NOMO-1 treated with dmso at 0.1 percent for 144 hours (cell line): ENCODE measurements around the gene HOXA4.

Experiments
- DNase-seq: peaks from one replicate; lab custom pipeline; 2025; ENCODE audit not compliant: unreplicated experiment; lab: John Stamatoyannopoulos, UW

HOXA4 gene

GRCh38 chr7:27130540-27131389 lies at the start of gene HOXA4:
Gene HOXA4, minus strand, starts transcription at chr7:27130757. Its CDS starts 24 bp downstream, at chr7:27130733.
- no peak for DNase-seq

GRCh38 chr7:27179503-27180430 lies 49.2 kb upstream of the HOXA4 start:
- peak; percentile 74 for DNase-seq

- no peak for DNase-seq
These were observed 48.5 kb upstream of the HOXA4 start for GRCh38 chr7:27179030-27179429.

- DNase-seq: no peak
These were observed 47.8 kb upstream of the HOXA4 start for GRCh38 chr7:27178366-27178765.

GRCh38 chr7:27177795-27178320 lies 47.3 kb upstream of the HOXA4 start:
- no peak for DNase-seq

GRCh38 chr7:27176962-27177794 lies 46.6 kb upstream of the HOXA4 start:
- no peak for DNase-seq

GRCh38 chr7:27176524-27176845 lies 45.9 kb upstream of the HOXA4 start:
- no peak for DNase-seq

- no peak for DNase-seq
These were observed 45.3 kb upstream of the HOXA4 start for GRCh38 chr7:27175626-27176523.

- DNase-seq: no peak
These were observed 44.5 kb upstream of the HOXA4 start for GRCh38 chr7:27174874-27175625.

- peak; percentile 51 for DNase-seq
These were observed 43.7 kb upstream of the HOXA4 start, which contains the start of gene HOXA10 for GRCh38 chr7:27173956-27174873. Gene HOXA10, minus strand, starts transcription at chr7:27174320. Its CDS starts 14 bp downstream, at chr7:27174306.

- no peak for DNase-seq
These were observed 43.0 kb upstream of the HOXA4 start for GRCh38 chr7:27173511-27173955.

GRCh38 chr7:27172823-27173510 lies 42.4 kb upstream of the HOXA4 start:
- no peak for DNase-seq

GRCh38 chr7:27172315-27172774 lies 41.8 kb upstream of the HOXA4 start:
- no peak for DNase-seq

GRCh38 chr7:27171637-27172314 lies 41.2 kb upstream of the HOXA4 start:
- DNase-seq: no peak

GRCh38 chr7:27171325-27171636 lies 40.7 kb upstream of the HOXA4 start:
- DNase-seq: no peak

GRCh38 chr7:27170426-27171324 lies 40.1 kb upstream of the HOXA4 start:
- DNase-seq: no peak
